HFFc6 (cell line): ENCODE results near the gene CDC20B. TPM values are rescaled to one million over a fixed set of nuclear protein-coding genes. Genes with fewer than 3 reads are reported as not detected.

ENCODE experiments used
- DNase-seq: peaks from one replicate; pipeline ENCODE4 v3.0.0-alpha.2; 2018
- H3K27ac Mint-ChIP-seq: 2 replicates; pipeline ENCODE4 v1.8.0; 2020; ENCODE audit warnings: mild to moderate bottlenecking, mixed read lengths
- H3K27me3 Mint-ChIP-seq: 2 replicates; pipeline ENCODE4 v1.8.0; 2021; ENCODE audit warnings: mild to moderate bottlenecking, moderate library complexity, mixed read lengths; ENCODE audit not compliant: insufficient read depth
- H3K36me3 Mint-ChIP-seq: 2 replicates; pipeline ENCODE4 v1.8.0; 2021; ENCODE audit warnings: low read depth, mixed read lengths
- H3K4me1 Mint-ChIP-seq: 2 replicates; pipeline ENCODE4 v1.8.0; 2020; ENCODE audit warnings: low read depth, mixed read lengths
- H3K4me3 Mint-ChIP-seq: 2 replicates; pipeline ENCODE4 v1.8.0; 2020; ENCODE audit warnings: mild to moderate bottlenecking, moderate library complexity, mixed read lengths
- H3K9me3 Mint-ChIP-seq: 2 replicates; pipeline ENCODE4 v1.8.0; 2020; ENCODE audit warnings: mild to moderate bottlenecking, mixed read lengths
- total RNA-seq, 6 experiments: library from RNA; stranded (reverse); fragmentation: NEBNext Ultra II Directional; extraction: Animal tissue kit (Norgen Biotek cat#: 25700); gene quantifications; 2 replicates in 1 of 6; 3 replicates in 5 of 6; pipeline ENCODE4 v1.2.3, GENCODE V29; 2021
- TF ChIP-seq, protein P1 (sequence below): fragments of 200-600 bp; sonication (generic); IDR thresholded peaks from 2 replicates; pipeline ENCODE4 v1.5.0; 2021; ENCODE audit warnings: antibody characterized with exemption, mild to moderate bottlenecking

Gene CDC20B
- total RNA-seq, 6 experiments from 2014 or later, result 0.07 to 0.20 (median 0.12) TPM; not detected in 1

GRCh38 chr5:55218967-55219366 lies 46.0 kb upstream of the CDC20B start:
- no peak overlapping the region for H3K27ac Mint-ChIP-seq
- no peak for DNase-seq
- H3K27me3 Mint-ChIP-seq, result peaks cover 52% of the 10 kb centered on the region
- H3K36me3 Mint-ChIP-seq, result peaks cover 5% of the 10 kb centered on the region; the same call in 1 of the 2 replicates
- TF ChIP-seq, protein P1, sequence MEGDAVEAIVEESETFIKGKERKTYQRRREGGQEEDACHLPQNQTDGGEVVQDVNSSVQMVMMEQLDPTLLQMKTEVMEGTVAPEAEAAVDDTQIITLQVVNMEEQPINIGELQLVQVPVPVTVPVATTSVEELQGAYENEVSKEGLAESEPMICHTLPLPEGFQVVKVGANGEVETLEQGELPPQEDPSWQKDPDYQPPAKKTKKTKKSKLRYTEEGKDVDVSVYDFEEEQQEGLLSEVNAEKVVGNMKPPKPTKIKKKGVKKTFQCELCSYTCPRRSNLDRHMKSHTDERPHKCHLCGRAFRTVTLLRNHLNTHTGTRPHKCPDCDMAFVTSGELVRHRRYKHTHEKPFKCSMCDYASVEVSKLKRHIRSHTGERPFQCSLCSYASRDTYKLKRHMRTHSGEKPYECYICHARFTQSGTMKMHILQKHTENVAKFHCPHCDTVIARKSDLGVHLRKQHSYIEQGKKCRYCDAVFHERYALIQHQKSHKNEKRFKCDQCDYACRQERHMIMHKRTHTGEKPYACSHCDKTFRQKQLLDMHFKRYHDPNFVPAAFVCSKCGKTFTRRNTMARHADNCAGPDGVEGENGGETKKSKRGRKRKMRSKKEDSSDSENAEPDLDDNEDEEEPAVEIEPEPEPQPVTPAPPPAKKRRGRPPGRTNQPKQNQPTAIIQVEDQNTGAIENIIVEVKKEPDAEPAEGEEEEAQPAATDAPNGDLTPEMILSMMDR, result no peak
- no peak overlapping the region for H3K4me3 Mint-ChIP-seq
- peaks cover 9% of the 10 kb centered on the region; the same call in 1 of the 2 replicates for H3K4me1 Mint-ChIP-seq
- H3K9me3 Mint-ChIP-seq, result no peaks in the 10 kb centered on the region

DNA sequence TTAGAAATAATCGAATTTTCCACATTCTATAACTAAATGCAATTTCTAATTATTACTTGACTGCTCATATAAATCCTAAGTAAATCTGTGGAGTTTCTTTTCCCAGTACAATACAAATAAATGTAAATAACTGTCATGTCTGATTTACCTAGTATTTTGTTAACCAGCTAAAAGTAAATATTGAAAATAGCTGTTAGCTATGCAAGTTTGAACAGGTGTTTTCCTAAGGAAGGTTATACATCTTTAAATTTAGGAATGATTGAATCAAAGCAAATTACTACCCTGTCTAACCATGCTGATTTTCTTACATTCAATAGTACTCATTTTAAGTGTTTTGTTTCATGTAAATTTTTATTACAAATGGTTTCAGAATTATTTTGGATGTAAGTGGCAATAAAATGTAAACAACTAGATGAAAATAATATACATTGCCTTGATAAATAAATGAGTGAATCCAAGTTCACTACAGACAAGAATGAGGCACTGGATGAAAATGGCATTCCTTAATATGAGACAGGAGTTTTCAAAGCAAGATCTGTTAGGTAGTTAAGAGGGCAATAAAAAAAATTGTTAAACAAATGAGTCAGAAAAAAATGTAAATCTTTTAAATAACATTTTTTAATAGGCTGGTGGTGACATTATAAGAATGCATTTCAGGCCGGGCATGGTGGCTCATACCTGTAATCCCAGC lies 38.4 kb upstream of the CDC20B start:
- no peak for DNase-seq
- Mint-ChIP-seq H3K4me3 (no peak overlapping the region), H3K27ac (no peak overlapping the region), H3K9me3 (no peaks in the 10 kb centered on the region), H3K27me3 (peaks cover 25% of the 10 kb centered on the region), H3K36me3 (no peaks in the 10 kb centered on the region), H3K4me1 (no peaks in the 10 kb centered on the region)
- TF ChIP-seq, protein P1, result no peak

GRCh38 chr5:55205001-55205400 lies 32.0 kb upstream of the CDC20B start:
- H3K27ac Mint-ChIP-seq, result no peak overlapping the region
- peaks cover 24% of the 10 kb centered on the region for H3K27me3 Mint-ChIP-seq
- TF ChIP-seq, protein P1, result no peak
- DNase-seq, result no peak
- H3K36me3 Mint-ChIP-seq, result no peaks in the 10 kb centered on the region
- H3K4me1 Mint-ChIP-seq, result no peaks in the 10 kb centered on the region
- H3K9me3 Mint-ChIP-seq, result no peaks in the 10 kb centered on the region
- no peak overlapping the region for H3K4me3 Mint-ChIP-seq

- Mint-ChIP-seq H3K9me3 (no peaks in the 10 kb centered on the region), H3K4me1 (no peaks in the 10 kb centered on the region), H3K36me3 (no peaks in the 10 kb centered on the region), H3K27me3 (peaks cover 39% of the 10 kb centered on the region), H3K4me3 (no peak overlapping the region), H3K27ac (no peak overlapping the region)
- no peak for DNase-seq
- TF ChIP-seq, protein P1, result no peak
Measured at GRCh38 chr5:55191165-55191564, 18.2 kb upstream of the CDC20B start.

DNA sequence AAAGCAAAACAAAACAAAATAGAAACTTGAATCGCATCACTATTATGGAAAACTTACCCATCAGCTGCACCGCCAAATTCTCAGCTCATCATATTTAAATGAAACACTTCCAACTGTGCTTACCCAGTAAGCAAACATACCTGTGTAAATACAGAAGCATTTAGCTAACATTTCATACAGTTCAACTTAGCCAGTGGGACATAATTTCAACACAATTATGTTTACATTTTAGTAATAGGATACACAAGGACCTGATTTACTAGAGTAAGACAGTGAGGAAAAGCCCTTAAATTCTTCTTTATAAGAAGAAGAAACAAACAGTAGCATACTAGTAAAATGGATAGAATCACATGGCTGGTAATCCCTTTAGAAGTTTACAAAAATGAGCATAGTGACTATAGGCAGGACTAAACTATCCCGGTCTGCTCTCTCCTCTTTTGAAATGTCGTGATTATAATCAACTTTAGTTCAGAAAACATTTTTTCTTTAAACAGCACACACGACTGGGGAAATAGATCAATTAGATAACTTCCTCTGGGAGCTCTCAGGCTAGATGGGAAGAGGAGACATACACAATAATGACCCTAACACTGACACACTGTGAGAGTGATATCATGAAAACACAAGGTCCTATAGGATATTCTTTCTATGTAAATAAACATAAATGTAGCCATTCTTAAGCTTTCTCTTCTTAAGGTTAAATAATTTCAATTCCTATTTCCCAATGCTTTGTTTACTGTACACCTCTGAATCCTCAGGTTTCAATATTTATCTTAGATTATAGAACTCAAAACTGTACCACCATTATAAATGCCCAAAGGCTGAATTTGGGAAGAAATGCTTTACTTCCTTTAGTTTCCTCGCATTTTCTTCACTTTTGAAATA lies 15.9 kb upstream of the CDC20B start:
- Mint-ChIP-seq H3K4me1 (no peaks in the 10 kb centered on the region), H3K36me3 (no peaks in the 10 kb centered on the region), H3K9me3 (no peaks in the 10 kb centered on the region), H3K27ac (no peak overlapping the region), H3K27me3 (peaks cover 34% of the 10 kb centered on the region), H3K4me3 (no peak overlapping the region)
- no peak for DNase-seq
- TF ChIP-seq, protein P1, result no peak
